Astrocyte of the hippocampus (primary cell): ENCODE measurements around the gene ZNF415.
A peak's percentile ranks its signal among the peaks of the same experiment; 100 is the strongest.
"Not testable (repeated sequence)": the region's sequence is repeated elsewhere in the genome, so short reads cannot be mapped to it uniquely, and the experiment has no call there.

Experiments
- DNase-seq: peaks from one replicate; pipeline ENCODE4 v3.0.0; 2011; ENCODE audit warnings: low read depth, low spot score

The ZNF415 gene

DNA sequence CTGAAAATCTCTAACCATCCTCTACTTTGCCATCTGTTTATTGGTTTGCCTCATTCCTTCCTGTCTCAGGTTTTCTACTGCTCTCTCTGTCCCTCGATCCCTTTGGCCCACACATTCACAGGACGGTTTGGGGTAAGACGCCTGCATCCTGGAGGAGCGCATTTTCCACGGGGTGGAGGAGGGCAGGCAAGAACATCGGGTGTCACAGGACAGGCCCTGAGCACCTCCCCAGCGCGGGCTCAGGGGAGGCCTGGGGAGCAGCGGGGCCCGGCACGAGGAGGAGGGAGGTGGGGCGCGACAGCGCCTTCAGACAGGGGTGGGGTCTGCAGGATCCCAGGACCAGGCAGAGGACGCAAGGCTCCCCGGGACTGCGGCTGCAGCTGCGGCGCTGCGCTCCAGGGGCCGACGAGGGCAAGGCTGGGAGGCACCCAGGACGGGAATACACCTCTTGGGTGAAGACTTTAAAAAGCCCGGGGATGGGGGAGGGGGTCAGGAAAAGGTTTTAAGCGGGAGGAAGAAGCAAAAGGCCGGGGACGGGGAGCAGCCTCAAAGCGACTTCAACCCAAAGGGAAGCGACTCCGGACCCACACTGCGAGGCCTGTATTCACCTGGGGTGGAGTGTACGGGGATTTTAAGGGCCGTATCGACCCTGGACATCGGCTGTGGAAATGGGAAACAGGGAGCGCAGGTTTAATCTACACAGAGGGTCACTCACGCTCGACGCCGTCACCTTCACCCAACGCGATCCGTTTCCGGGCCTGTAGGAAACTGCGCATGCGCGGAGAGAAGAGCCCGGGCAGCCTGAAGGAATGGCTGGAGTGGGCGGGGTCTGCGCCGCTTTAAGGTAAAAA lies at the start of gene ZNF415:
Gene ZNF415 (minus strand): TSS at position 770 of the 851 bp plus-strand sequence. CDS start 10,234 bp downstream, outside the sequence.
- DNase-seq = peak; percentile 91

DNA sequence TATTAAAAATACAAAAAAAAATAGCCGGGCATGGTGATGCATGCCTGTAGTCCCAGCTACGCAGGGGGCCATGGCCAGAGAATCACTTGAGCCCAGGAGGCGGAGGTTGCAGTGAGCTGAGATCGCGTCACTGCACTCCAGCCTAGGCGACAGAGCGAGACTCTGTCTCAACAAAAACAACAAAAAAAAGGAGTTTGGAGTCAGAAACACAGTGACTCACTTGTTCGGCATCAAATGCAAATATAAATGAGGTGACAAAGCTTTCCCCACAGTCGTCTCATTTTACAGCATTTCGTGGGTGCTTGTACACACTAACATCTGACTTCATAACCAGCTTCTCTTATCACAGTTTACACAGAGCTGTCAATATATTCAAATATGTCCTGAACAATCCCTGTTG lies 49.5 kb upstream of the ZNF415 start:
- peak; percentile 90 for DNase-seq

DNA sequence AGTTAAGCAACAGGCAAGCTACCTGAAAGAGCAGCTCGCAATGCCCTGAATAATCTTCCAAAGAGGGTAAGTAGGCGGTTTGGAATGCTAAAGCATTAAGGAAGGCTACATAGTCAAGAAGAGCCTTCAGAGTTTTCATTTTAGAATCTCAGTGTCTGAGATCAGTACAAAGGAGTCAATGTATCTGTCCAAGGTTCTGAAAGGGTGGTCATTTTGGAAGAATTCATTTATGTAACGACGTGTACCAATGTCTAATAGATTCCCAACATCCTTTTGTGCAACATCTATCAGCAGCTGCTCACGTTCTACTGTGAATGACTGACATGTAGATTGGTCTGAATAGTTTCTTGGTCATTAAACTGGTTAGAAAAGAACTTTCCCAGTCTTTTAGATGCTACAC lies 45.3 kb upstream of the ZNF415 start:
- DNase-seq = no peak

DNA sequence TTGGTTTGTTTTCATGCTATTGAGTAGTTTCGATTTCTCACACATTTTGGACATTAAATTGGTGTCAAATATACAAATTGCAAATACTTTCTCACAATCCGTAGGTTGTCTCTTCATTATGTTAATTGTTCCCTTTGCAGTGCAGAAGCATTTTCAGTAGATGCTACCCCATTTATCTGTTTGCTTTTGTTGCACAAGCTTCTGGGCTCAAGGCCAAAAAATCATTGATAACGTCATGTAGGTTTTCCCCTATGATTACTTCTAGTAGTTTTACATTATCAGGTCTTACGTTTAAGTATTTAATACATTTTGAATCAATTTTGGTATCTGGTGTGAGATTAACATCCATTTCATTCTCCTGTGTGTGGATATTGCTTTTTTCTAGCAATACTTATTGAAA lies 40.2 kb upstream of the ZNF415 start:
- no peak for DNase-seq

DNA sequence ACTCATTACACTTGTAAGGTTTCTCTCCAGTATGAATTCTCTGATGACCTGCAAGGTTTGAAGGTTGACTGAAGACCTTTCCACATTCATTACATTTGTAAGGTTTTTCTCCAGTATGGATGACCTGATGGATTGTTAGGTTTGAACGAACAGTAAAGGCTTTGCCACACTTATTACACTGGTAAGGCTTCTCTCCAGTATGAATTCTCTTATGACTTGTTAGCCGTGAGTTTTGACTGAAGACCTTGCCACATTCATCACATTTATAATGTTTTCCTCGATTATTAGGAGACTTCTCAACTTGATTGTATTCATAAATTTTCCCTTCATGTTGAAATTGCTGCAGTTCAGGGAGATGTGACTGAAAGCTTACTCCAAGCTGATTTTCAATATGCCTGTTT lies 33.0 kb upstream of the ZNF415 start:
- DNase-seq = no peak

DNA sequence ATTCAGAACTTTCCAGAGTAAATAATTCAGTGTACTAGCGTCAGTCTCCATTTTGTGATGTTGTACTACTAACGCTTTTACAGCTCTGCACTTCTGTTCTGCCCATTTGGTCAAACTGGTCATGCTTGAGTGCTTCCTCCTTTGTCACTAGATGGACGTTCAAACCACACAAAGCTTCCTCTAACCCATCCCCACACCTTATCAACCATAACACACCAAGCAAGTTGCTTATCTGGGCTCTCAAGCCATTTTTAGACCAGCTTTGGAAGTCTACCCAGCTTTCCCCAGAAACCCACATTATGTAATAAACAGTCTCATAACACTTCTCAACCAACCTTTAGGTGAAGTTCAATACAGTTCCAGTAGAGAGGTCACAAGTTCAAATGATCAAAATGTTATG lies 28.4 kb upstream of the ZNF415 start:
- no peak for DNase-seq

DNA sequence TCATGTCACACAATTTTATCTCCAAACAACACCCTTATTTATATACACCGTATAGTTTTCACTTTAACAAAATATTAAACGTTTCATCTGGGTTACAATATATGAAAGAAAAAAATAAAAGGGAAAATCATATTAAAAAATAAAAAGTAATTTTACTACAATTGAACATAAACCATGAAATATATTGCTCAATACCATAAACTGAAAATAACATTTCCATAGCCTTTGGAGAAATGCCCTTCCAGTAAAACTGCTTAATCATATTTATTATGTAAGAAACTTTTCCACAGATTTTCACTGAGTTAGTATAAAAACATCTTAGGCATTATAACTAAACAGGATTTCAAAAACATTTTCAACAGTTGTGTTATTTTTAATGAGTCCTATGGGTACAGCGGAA lies 27.6 kb upstream of the ZNF415 start:
- DNase-seq = no peak

DNA sequence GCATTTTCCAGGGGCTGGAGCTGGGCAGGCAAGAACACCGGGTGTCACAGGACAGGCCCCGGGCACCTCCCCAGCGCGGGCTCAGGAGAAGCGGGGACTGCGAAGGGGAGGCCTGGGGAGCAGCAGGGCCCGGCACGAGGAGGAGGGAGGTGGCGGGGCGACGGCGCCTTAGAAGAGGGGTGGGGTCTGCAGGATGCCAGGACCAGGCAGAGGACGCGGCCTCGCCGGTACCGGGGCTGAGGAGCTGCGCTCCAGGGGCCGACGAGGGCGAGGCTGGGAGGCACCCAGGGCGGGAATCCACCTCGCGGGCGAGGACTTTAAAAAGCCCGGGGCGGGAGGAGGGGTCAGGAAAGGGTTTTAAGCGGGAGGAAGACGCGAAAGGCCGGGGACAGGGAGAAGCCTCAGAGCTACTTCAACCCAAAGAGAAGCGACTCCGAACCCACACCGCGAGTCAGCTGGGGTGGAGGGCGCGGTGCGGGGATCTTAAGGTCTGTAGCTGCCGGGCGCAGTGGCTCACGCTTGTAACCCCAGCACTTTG lies 25.5 kb upstream of the ZNF415 start:
- peak; percentile 64 for DNase-seq

DNA sequence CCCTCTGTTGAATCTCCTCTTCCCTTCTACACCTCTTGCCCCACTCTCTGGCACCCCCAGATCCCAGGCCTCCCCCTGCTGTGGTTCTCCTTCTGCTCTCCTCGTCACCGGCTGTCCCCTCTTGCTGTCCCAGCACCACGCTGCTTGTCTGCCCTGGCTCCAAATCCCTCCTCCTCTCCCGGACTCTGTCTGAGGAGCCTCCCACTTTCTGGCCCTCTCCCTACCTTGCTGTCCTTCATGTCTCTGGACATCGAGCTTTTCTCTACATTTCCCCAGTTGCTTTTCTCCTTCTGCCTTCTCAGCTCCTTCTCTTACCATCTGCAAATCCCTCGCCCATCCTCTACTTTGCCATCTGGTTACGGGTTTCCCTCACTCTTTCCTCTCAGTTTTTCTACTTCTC lies 24.9 kb upstream of the ZNF415 start:
- DNase-seq = peak; percentile 46

DNA sequence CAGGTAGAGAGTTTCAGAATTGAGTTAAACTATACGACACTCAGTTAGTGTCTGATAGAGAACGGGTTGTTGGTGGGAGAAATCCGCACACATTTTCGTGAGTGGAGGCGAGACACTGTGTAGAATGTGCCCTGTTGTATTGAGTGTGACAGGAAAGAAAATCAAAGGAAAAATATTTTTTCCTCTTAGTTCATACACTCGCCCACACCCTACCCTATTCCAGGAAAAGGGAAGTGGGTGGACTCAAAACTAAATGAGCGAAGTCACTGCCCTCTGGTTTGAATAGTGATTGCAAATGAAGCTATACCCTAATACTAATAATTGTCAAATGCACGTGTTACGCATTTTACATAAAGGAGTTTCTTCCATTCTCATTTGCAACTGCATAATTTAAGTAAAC lies 24.1 kb upstream of the ZNF415 start:
- no peak for DNase-seq

DNA sequence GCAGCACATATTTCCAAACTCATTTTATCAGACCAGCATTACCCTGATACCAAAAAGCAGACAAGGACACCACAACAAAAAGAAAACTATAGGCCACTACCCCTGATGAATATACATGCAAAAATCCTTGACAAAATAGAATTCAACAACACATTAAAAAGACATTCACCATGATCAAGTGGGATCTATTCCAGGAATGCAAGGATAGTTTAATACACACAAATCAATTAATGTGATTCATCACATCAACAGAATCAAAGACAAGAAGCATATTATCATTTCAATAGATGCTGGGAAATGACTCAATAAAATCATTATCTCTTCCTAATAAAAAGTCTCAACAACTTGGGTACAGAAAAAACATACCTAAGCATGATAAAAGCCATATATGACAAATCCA lies 14.9 kb upstream of the ZNF415 start:
- DNase-seq = no peak

DNA sequence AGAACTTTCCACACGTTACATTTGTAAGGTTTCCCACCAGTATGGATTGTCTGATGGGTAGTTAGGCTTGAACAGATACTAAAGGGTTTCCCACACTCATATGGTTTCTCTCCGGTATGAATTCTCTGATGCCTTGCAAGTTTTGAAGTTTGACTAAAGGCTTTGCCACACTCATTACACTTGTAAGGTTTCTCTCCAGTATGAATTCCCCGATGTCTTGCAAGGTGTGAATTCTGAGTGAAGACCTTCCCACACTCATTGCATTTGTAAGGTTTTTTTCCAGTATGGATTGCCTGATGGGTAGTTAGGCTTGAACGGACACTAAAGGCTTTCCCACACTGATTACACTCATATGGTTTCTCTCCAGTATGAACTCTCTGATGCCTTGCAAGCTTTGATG lies 7.6 kb upstream of the ZNF415 start:
- no peak for DNase-seq

DNA sequence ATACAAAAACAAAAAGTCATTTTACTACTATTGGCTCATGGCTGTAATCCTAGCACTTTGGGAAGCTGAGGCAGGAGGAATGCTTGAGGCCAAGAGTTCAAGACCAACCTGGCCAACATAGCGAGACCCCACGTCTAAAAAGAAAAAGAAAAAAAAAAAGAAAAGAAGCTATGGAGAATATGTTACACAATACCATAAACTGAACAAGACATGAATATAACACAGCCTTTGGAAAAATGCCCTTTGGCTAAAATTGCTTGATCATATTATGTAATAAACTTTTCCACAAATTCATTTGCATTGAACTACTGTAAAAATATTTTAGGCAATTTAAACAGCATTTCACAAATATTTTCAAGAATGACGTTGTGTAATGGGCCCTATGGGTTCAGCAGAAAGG lies 3.7 kb upstream of the ZNF415 start:
- DNase-seq = no peak

DNA sequence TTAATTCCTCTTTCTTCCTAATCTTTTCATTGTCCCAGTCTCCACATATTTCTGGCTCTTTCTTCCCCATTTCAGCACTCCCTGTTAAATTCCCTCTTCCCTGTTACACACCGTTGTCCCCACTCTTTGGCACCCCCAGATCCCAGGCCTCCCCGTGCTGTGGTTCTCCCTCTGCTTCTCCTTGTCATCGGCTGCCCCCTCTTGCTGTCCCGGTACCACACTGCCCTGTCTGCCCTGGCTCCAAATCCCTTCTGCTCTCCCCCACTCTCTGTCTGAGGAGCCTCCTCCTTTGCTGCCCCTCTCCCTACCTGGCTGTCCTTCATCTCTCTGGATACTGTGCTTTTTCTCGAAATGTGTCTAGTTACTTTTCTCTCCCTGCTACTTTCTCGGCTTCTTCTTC lies 983 bp downstream of the ZNF415 start:
- no peak for DNase-seq

DNA sequence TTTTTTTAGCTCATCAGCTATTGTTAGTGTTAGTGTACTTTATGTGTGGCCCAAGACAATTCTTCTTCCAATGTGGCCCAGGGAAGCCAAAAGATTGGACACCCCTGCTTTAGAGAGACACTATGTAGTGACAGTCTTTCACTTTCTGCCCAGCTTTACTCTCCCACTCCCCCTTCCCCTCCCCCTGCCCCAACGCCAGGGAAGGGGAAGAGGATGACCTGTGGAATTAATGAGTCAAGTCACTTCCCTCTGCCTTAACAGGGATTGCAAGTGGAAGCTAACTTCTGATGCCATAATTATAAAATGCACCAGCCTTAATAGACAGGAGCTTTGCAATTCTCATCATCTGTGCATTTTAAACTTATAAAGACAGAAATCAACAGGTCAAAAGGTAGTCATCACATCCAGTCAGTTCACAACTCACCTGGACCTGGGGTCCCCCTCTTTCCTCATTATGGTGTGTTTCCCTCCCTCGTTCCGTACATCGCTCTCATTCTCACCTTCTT lies 1.6 kb downstream of the ZNF415 start:
- no peak for DNase-seq

DNA sequence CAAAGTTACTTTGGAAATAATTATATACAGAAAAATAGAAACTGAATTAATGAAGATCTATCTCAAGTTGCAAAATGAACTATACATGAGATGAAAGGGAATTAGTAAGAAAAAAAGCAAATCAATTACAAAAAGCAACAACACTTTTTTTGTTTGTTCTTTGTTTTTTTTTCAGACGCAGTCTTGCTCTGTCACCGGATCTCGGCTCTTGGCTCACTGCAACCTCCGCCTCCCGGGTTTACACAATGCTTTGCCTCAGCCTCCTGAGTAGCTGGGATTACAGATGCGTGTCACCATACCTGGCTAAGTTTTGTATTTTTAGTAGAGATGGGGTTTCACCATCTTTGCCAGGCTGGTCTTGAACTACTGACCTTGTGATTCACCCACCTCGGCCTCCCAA lies 2.2 kb downstream of the ZNF415 start:
- DNase-seq = no peak

DNA sequence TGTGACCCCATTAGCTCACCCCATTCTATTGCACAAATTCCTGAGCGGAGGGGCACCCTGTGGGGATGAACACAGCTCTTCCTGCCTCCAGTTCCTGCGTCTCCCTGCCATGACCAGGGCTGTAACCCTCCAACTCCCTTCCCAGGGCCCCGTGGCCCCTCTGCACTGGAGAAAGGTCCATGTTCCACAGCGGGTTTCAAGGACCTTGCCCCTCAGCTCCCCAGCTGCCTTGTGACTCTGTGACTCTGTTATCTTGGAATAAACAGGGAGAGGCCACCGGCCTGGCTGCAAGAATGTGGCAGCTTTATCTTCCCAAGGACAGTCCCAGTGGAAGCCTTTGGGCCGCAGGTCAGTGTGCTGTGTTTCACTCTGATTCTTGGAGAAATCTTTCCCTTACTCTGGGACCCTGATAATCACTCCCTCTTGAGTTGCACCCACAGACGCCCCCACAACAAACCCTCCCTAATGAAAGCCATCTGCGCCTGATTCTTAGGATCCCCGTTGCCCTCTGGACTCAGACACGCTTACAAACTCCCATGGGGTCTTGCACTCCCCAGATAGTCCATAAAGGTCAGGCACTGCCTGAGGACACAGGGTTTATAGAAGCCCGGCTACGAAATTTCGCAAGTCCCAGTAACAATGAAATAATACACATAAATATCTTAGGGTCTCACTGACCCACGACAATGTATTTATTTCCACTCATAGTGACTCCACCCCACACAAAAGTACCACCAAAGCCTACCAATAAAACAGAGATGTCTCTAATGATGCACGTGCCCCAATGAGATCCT lies 5.8 kb downstream of the ZNF415 start:
- DNase-seq = not testable (repeated sequence)

DNA sequence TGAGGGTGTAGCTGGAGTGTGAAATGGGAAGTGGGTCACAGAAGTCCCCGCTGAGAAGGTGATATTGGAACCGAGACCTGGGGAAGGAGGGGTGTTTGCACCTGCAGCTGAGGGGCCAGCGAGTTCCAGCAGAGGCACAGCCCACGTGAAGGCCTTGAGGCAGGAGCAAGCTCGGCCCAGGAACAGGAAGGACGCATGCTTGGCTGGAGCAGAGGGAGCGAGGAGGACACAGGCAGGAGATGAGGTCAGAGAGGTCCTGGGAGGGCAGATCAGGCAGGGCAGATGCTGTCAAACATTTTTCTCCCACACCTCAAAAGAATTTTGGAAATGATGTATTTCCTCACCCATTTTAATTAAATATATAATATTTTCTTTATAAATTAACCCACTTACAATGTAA lies 9.3 kb downstream of the ZNF415 start:
- no peak for DNase-seq

DNA sequence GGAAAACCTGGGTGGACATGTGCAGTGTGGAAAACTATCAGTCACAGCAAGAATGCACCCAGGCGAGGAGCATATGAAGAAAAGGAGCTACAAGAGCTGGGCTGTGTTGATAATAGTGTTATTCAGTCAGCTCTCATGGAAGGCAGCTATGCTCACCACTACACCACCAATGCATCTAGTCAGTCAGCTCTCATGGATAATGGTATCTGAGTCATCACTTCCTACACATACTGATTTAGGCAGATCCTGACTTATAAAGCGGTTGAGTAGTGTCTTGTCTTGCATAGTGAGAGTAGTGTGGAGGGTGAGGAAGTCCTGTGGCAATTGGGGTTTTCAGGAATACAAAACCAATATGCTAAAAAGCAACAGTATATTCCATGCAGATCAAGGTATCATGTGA lies 20.4 kb downstream of the ZNF415 start:
- no peak for DNase-seq

DNA sequence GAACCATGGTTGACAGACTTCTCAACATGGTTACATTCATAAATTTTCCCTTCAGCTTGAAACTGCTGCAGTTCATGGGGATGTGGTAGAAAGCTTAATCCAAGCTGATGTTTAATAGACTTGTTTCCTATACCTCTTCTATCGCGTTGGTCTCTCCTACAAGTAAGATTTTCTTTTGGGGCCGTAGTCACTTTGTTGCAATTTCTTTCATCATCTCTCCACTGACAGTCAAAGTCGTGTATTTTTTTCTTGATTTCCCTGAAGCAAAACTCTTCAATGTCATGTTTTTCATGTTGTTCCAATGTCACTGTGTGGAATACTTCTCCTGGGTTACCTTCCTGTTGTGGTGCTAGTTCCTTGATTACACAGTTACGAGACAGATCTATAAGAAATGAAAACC lies 23.2 kb downstream of the ZNF415 start:
- DNase-seq = no peak

DNA sequence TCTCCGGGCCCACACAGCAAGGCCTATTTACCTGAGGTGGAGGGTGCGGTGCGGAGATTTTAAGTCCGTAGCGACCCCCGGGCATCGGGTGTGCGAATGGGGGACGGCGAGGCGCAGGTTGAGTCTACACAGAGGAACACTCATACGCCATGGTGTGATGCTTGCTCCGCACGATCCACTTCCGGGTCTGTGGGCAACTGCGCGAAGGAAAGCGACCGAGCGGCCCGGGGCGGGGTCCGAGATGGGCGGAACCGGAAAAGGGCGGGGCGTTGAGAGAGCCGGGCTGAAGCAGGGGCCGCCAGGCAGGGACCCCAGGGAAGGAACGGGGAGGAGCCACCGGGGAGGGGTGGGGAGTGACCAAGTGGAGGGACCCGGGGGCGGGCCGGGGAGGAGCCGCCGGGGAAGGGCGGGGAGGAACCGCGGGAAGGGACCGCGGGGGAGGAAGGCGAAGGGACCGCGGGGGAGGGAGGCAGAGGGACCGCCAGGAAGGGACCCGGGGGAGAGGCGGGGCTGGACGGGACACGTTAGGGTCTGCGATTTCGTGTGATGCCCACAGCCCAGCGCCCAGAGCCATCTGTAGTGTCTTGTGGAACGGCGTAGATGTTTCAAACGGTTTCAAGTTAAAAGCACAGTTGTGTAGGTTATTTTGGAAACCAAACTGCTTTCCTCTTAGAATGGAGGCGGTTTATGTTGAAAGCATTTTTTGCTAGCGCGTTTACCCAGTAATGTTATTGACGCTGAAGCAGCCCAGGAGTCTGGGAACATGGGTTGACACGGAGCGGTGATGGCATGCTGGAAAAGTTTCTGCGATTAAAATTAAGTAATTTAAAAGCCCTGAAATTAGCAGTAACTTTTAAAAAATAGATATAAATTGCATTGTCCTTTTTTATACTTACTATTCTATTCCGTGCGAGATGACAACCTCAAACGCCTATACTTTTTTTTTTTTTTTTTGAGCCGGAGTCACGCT lies 29.2 kb downstream of the ZNF415 start, which contains the start of gene ZNF160:
Gene ZNF160 (minus strand): TSS at position 189 of the 970 bp plus-strand sequence. CDS start 17,146 bp downstream, outside the sequence.
- DNase-seq = peak; percentile 99
